Posterior vena cava (tissue), 2 donors: ENCODE measurements around the gene CCDC116. TPM values are rescaled to one million over a fixed set of nuclear protein-coding genes. Genes with fewer than 3 reads are reported as not detected.

Experiments
- microRNA-seq, 2 donors: library from miRNA; unstranded; fragments of <30 nt; microRNA quantifications; one replicate each; pipeline ENCODE4 v1.2.0, GENCODE V29; 2020 to 2021; ENCODE audit warnings: borderline microRNAs expressed in 2 of 2
- total RNA-seq, 2 donors: library from RNA; stranded (reverse); fragmentation: NEBNext Ultra II Directional; extraction: Animal tissue kit (Norgen Biotek cat#: 25700); gene quantifications; one replicate each; pipeline ENCODE4 v1.2.1, GENCODE V29; 2021
- donor health status: DM: yes; HTN: yes; CAD: no.
- donor health status: DM: yes; HTN: yes; CAD: no.

CCDC116 gene
- total RNA-seq, 2 donors from 2014 or later, result 0.23 to 0.38 TPM

Small RNA genes lying within 50 kb of the gene (microRNA-seq; reads per million reads assigned to microRNA genes)
- gene MIR130B (105 to 199 reads per million in 2 donors), gene MIR301B (0.26 to 1.6 reads per million in 2 donors)

Other genes starting within 250 kb of the CCDC116 start
- gene RIMBP3B, start 249.0 kb upstream of the CCDC116 start, total RNA-seq, result under 1 TPM; 0.19 to 0.42 TPM
- gene HIC2, start 215.4 kb upstream of the CCDC116 start, total RNA-seq, result 1 to 10 TPM; 3.3 to 3.8 TPM
- under 1 TPM; 0.51 to 0.81 TPM for gene TMEM191C, start 165.4 kb upstream of the CCDC116 start, total RNA-seq
- gene RIMBP3C, start 81.3 kb upstream of the CCDC116 start, total RNA-seq, result under 1 TPM in 1 of 2 donors, not detected in 1; 0.14 TPM
- 10 to 100 TPM; 36.2 to 36.8 TPM for gene UBE2L3, start 65.0 kb upstream of the CCDC116 start, total RNA-seq
- 1 to 10 TPM; 7.1 to 8.5 TPM for gene YDJC, start 2.7 kb upstream of the CCDC116 start, total RNA-seq
- 10 to 100 TPM; 27.8 to 33.1 TPM for gene SDF2L1, start 9.5 kb downstream of the CCDC116 start, total RNA-seq
- gene PPIL2, start 33.3 kb downstream of the CCDC116 start, total RNA-seq, result 10 to 100 TPM; 28.9 to 29.5 TPM
- gene YPEL1, start 103.0 kb downstream of the CCDC116 start, total RNA-seq, result 1 to 10 TPM; 1.2 to 1.8 TPM
- 100 to 1,000 TPM; 138 to 141 TPM for gene MAPK1, start 234.9 kb downstream of the CCDC116 start, total RNA-seq